WTC11 (cell line): Measurements from ENCODE around the gene CPT2.

Experiments used
- CREM ChIP-seq: sonication (generic); formaldehyde crosslinking; IDR thresholded peaks from 2 replicates; pipeline ENCODE4 v1.8.1; 2022; ENCODE audit warnings: mild to moderate bottlenecking, missing genetic modification reagents, moderate library complexity
- CTCF ChIP-seq: fragments of 200-600 bp; IDR thresholded peaks from 2 replicates; pipeline ENCODE4 v1.8.0; 2022; ENCODE audit warnings: antibody characterized with exemption
- MAX ChIP-seq: sonication (generic); formaldehyde crosslinking; IDR thresholded peaks from 2 replicates; pipeline ENCODE4 v1.8.0; 2022; ENCODE audit warnings: mild to moderate bottlenecking, missing genetic modification reagents
- ZNF232 ChIP-seq: sonication (generic); formaldehyde crosslinking; IDR thresholded peaks from 2 replicates; pipeline ENCODE4 v1.8.0; 2022; ENCODE audit warnings: mild to moderate bottlenecking, missing genetic modification reagents
- TF ChIP-seq, protein P1 (sequence below): sonication (generic); formaldehyde crosslinking; conservative IDR thresholded peaks from 2 replicates; pipeline ENCODE4 v1.8.1; 2022; ENCODE audit warnings: mild to moderate bottlenecking, missing genetic modification reagents

- TF ChIP-seq CREM (CRISPR knock-in tag) (no peak), MAX (no peak), ZNF232 (CRISPR knock-in tag) (no peak), CTCF (no peak)
- TF ChIP-seq, protein P1, sequence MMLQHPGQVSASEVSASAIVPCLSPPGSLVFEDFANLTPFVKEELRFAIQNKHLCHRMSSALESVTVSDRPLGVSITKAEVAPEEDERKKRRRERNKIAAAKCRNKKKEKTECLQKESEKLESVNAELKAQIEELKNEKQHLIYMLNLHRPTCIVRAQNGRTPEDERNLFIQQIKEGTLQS (CRISPR knock-in tag), result no peak
These were observed 1.6 kb downstream of the CPT2 start for GRCh38 chr1:53198241-53198651.
